Measurements from ENCODE around the gene EIF1AD.
"Not testable (repeated sequence)": the region's sequence is repeated elsewhere in the genome, so short reads cannot be mapped to it uniquely, and the experiment has no call there.

DNA sequence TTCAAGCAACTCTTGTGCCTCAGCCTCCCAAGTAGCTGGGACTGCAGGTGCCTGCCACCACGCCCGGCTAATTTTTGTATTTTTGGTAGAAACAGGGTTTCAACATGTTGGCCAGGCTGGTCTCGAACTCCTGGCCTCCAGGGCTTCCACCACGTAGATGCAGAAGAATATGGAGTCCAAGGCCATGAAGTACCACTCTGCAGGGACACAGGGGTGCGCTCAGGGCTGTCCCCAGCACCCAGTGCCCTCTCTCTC is 21.2 kb upstream of the EIF1AD start:
- not testable (repeated sequence) for TF ChIP-seq CTCF, POLR2A (IDR thresholded peaks at IDR 0.05)
